Skeletal muscle cell (primary cell): ENCODE measurements around the gene C1QL2.

Experiments used
- DNase-seq: peaks from one replicate; pipeline ENCODE4 v3.0.0-alpha.2; 2010; ENCODE audit warnings: low read depth
- H3K4me3 ChIP-seq: 2 replicates; pipeline ENCODE4 v1.5.1; 2011; ENCODE audit warnings: low read depth, mild to moderate bottlenecking, control low read depth, low read length, moderate library complexity

C1QL2 gene

DNA sequence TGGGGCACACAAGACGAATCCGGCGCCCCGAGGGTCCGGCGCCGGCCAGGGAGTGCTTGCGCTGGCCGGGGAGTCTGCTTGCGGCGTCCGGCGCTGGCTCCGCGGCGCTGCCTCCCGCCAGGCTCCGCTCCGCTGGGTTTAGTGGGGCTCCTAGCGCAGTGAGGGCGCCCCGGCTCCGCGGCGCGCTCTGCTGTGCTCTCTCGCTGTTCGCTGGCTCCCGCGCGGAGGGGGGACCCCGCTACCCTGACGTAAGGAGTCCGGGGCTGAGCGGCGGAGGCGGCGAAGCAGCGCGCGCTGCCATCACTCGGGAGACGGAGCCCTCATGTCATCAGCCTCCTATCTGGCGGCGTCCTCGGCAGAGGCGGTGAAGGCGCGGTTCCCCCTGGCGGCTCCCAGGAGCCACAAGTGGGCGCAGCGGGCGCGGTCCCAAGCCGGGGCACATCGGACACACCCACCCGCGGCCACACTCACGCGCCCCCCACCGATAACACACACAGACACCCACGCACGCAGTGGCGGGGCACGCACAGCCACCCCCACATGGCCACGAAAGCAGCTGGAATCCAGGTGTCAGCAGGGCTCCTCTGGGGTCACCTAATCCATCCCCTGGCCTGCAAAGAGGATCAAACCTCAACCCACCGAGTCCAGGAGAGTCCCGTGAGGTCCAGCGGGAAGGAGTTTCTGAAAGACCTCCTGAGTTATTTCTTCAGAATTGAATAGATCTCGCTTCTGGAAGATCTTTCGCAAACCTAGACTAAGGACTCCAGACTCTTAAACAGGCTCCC lies at the start of gene C1QL2:
Gene C1QL2 (minus strand): TSS at position 189 of the 785 bp plus-strand sequence. CDS start 482 bp downstream, outside the sequence.
- no peak for DNase-seq
- H3K4me3 ChIP-seq, result peak within 1 kb of the TSS; percentile 11

DNA sequence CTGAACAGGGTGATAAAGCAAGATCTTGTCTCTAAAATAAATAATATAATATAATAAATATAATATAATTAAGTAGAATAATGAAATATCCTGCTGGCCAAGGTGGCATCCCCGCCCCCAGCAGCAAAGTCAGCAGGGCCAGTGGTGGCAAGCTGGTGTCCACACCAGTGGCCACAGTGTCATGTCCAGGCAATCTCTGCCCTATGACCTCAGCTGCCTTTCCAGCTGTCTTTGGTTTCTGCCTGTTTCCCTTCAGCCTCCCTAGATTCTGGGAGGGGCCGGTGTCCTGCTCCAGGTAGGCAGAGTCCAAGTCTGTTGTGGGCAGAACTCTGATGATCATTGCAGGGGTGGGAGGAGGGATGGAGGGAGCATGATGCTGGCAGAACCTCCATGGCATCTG lies 48.9 kb upstream of the C1QL2 start:
- H3K4me3 ChIP-seq, result no peak overlapping the region
- no peak for DNase-seq

DNA sequence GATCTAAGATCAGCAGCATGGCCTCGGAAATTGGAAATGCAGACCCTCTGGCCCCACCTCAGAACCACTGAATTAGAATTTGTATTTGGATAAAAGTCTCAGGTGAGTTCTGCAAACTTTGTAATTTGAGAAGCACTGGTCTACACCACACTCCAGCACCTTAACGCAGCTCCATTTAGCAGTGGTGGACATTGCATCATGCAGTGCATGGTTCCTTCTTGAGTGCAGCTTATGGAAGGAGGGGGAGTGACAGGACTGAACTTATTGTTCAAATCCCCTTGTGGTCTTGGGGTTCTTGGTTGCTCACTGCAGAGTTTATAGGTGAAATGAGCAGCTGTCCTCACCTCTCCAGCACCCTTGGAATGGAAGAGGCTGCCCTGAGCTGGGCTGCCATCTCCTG lies 47.6 kb upstream of the C1QL2 start:
- H3K4me3 ChIP-seq, result no peak overlapping the region

DNA sequence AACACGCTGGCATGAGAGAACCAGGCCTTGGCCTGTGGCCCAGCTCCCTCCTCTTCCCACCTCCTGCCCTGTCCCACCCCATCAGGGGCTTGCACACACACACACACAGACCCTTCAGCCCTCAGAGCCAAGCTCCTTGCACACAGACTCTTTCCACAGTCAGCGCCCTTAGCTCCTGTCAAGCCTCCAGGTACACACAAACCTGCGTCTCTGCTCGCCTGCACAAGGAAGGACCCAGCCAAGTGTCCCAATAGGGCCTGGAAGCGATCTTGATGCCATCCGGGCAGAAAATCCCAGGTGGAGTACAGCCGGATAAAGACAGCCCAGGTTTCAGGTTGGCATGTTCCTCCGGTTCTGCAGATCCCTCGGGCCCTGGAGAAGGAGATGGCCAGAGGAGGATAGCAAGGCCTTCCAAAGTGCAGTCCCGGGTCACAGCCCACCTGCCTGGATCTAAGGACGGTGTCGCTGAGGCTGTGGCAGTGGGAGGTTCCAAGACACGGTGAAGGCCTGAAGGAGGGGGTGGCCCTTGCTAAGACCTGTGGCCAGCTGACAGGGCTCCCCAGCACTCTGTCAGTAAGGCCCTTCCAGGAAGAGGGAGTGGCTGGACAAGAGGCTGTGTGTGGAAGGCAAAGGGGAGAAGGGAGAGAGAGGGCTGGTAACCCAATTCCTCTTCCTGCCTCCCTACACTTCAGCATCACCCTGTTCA lies 46.6 kb upstream of the C1QL2 start:
- no peak for DNase-seq
- H3K4me3 ChIP-seq, result no peak overlapping the region

More for the DNA sequence above, 47.6 kb upstream of the C1QL2 start:
- no peak for DNase-seq

DNA sequence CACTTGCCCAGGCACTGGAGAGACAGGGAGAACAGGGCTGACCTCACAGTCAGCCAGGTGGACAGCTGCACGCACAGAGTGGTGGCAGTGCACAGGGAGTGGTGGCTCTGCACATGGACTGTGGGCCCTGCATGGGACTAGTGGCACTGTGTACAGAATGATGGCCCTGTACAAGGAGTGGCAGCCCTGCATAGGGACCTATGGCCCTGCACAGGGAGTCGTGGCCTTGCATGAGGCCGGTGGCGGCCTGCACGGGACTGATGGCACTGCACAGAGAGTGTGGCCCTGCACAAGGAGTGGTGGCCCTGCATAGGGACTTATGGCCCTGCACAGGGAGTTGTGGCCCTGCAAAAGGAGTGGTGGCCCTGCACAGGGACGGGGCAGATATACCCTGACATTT lies 46.0 kb upstream of the C1QL2 start:
- no peak for DNase-seq
- H3K4me3 ChIP-seq, result no peak overlapping the region

DNA sequence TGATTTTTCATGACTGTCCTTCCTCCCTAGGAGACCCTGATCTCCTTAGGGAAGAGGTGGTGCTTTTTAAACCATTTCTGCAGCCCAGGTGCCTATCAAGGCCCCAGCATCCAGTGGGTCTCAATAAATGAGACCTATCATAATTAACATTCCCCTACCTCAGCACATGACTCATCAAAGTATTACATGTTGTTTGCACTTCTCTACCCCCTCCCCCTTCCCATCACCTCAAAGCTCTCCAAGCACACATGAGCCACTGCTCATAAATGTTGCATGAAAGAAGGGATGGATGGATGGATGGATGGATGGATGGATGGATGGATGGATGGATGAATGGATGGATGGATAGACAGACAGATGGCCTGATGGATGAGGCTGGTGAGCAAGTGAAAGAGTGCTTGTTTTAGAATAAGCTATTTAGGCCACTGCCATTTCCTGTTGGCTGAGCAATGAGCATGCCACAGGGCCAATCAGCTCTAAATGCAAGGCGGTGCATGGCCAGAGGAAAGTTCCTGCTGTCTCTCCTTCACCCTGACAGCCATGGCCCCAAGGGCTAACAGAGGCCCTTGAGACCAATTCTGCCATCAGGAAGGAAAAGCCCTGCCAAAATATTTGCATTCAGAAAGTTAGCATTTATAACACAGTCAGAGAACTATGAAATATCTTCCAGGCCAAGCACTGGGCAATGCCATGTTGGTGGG lies 44.2 kb upstream of the C1QL2 start:
- H3K4me3 ChIP-seq, result no peak overlapping the region
- DNase-seq, result no peak

DNA sequence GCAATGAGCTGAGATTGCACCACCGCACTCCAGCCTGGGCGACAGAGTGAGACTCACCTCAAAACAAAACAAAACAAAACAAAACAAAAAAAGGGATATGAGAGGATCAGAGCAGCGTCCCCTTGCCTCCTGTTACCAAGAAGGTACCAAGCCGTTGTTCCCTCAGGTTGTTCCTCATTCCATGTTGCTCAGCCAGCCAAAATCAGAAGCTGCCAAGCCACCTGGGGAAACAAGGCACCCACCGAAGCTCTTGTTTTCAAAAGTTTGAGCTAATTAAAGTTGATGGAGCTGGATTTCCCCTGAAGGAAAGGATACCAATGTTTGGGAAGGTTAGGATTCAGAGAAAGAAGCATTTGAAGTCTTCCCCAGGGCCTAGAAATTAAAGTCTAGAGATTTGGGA lies 43.3 kb upstream of the C1QL2 start:
- no peak overlapping the region for H3K4me3 ChIP-seq
- DNase-seq, result no peak

DNA sequence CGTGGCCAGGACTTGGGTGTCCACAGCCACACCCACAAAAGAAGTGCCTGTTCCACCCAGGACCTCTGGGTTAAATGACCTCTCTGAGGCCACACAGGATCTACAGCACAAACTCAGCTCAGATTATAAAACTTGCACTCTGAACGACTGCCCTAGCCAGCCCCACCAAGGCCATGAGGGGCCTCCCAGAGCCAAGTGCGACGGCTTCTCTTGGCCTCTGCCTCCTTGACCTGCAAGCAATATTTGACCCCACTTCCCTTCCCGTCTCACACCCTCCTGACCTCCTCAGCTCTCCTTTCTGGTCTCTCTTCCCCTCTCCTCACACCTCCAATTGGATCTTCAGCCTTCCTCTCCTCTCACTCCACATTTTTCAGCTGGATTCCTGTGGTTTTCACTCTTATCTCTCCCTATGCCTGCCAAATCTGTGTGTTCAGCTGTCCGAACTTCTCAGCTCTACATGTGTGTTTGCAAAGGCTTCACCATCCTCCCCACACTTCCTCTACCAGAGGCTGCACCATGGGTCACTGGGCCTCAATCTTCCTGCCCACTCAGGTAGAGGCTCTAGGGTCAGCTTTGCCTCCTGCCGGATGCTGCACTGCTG lies 39.8 kb upstream of the C1QL2 start:
- DNase-seq, result no peak
- H3K4me3 ChIP-seq, result no peak overlapping the region

DNA sequence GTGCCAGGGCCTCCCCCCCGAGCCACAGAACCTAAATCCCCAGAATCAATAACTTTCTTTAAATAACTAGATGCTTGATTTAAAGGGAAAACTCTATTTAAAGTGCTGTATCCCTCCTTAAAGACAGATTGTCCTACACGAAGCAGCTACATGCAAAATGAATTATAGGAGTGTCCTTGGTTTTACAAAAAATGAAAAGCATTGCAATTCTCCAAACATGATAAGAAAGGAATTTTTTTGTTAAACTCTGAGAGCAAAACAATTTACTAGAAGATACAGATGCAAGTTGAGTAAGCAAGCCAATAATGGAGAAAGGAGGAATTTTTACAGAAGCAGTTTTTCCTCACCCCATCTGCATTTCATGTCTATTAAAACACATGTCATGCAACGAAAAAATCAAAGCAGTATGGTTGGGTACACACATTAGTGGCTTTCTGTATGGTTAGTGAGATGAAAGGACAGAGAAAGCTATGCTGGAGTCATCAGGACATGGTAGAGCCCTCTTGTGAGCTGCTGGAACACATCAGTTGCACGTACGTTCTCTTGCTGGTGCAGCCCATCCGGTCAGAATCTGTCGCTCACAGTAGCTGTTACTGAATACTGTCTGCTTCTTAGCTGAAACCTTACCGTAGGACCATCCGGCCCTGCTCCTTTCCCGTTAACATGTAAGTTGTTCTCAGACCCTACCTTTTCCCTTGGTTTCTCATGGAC lies 39.1 kb upstream of the C1QL2 start:
- H3K4me3 ChIP-seq, result no peak overlapping the region
- no peak for DNase-seq

DNA sequence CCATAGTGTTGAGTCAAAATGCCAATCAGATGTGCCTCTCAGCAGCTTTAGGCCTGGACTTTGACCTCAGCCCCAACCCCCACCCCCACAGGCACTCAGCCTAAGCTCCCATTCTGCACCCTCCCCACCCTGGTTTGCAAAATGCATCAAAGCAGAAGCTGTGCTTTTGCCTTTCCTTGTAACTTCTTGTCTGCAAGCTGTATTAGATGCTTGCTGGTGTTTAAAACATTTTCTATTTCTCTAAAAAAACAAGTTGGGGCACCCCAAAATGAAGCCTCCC lies 38.5 kb upstream of the C1QL2 start:
- DNase-seq, result no peak
- no peak overlapping the region for H3K4me3 ChIP-seq

DNA sequence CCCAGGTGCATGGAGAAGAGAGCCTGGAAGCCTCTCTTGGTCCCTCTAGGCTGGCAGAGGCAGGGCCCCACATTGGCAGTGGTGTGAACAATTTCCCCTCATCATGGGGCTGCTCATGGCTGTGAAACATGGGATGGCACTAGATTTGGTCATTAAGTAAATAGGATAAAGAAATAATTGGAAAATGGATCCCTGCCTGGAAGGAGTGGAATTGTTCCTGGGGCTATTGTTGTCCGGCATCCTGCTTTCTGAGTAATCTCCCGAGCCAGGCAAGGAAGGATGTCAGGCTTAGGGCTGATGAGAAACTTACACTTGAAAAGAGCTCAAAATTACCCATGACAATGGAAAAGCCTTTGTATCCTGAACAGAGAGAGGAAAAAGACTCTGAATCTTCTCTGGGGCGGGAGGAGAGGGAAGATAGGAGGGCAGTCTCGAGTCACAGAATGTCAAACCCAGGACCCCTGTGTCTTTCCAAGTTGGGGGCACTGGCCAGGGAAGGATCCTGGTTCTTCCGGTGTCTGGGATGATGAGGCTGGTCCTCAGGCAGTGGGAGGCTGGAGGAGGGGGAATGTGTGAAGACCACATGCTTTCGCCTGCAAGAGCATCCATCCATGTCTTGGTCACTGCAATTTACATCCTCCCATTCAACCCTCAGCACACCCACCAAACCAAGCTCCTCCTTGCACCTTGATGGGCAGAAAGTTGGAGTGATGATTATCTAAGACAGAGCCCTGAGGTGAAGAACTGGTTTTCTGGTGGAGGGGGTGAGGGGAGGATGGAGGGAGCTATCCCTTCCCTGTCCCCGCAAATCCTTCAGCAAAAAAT lies 38.0 kb upstream of the C1QL2 start:
- H3K4me3 ChIP-seq, result no peak overlapping the region
- no peak for DNase-seq

DNA sequence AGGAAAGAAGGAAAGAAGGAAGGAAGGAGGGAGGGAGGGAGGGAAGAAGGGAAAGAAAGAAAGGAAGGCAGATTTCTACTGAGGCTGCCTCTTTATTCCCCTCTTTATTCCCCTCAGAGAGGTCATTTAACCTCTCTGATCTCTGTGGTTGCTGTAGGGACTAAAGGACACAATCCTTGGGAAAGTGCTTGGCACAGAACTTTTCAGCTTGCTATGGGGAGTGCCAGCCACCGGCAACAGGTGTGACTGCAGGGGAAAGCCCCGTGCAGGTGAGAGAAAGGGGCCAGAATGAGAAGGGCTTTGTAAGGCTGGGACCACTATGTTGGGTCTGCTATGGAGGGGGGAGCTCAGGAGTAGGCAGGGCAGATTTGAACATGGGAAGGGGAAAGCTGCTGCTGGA lies 37.3 kb upstream of the C1QL2 start:
- H3K4me3 ChIP-seq, result no peak overlapping the region

DNA sequence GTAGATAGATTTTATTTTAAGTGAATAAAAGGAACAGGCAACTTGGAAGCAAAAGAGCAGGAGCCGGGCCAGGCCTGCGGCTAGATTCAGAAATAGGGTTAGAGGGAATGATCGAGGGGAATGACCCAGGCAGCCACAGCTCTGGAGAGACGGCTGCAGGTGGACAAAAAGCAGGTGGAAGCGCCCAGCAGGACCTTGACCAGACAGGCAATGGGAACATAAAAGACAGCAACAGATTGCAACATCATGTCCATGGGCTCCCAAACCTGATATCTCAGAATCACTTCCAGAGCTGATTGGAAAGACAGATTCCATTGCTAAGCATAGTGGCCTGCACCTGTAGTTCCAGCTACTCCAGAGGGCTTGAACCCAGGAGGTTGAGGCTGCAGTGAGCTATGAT lies 36.5 kb upstream of the C1QL2 start:
- no peak for DNase-seq
- no peak overlapping the region for H3K4me3 ChIP-seq

More for the DNA sequence above, 37.3 kb upstream of the C1QL2 start:
- DNase-seq, result no peak

DNA sequence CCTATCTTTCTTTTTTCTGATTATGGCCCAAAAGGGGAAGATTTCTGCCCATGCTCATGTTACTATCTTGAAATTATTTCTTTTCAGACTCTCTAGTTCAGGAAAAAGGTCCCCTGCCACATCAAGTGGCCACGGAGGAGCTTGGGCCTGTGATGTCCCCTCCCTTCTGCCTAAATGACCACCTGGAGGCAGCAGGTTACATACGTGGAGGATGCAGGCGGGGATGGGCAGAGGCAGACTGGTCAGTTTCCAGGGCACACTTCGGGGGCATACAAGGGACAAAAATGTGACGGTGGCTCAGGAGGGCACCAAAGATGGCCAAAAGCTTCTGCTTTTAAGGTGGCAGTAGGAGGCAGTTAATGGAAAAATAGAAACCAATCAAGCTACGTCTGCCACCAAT lies 34.3 kb upstream of the C1QL2 start:
- H3K4me3 ChIP-seq, result no peak overlapping the region
- no peak for DNase-seq

DNA sequence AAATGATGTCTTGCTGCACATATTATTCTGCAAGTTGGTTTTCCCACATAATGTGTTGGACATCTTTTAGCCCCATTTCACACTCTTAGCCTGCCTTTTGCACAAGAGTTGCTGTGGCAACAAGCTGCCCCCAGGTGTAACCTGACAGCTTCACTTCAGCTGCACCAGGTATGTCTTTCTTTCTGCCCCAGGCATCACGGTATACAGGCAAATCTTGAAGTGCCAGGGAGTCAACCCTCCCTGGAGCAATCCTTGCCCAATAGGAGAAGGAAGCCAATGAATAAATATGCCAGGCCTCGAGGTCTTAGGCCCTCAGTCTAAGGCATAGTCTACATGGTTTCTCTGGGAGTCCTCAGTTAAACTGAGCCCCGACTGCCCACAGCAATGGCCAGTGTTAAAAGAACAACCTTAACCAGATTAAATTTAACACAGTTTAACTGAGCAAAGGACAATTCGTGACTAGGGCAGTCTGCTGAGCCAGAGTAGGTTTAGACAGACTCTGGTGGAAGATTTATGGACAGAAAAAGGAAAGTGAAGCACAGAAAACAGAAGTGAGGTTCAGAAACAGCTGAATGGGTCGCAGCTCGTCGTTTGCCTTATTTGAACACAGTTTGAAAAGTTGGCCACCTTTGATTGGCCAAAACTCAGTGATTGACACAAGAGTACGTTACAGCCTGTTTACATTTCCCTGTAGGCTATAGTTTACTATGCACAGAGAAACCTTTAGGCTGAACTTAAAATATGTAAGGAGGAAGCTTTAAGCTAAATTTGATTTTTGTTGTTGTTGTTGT lies 32.0 kb upstream of the C1QL2 start:
- no peak for DNase-seq
- no peak overlapping the region for H3K4me3 ChIP-seq

DNA sequence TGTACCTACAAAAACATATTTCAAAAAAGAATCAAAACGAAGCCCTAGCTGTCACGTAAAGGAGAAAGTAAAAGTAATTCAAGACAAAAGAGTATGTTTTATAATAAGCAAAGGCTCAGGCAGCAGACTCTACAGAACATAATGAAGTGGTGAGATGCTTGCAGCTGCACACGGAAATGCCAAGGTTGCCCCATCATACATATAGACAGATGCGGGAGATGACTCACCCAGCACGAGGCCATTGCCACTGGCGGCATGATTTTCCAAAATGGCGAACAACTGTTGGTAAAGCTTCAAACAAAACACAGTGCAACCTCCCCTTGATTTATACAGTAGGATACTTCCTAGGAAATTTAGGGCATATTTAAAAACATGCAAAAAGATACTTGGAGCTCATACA lies 26.0 kb upstream of the C1QL2 start:
- DNase-seq, result no peak
- no peak overlapping the region for H3K4me3 ChIP-seq

DNA sequence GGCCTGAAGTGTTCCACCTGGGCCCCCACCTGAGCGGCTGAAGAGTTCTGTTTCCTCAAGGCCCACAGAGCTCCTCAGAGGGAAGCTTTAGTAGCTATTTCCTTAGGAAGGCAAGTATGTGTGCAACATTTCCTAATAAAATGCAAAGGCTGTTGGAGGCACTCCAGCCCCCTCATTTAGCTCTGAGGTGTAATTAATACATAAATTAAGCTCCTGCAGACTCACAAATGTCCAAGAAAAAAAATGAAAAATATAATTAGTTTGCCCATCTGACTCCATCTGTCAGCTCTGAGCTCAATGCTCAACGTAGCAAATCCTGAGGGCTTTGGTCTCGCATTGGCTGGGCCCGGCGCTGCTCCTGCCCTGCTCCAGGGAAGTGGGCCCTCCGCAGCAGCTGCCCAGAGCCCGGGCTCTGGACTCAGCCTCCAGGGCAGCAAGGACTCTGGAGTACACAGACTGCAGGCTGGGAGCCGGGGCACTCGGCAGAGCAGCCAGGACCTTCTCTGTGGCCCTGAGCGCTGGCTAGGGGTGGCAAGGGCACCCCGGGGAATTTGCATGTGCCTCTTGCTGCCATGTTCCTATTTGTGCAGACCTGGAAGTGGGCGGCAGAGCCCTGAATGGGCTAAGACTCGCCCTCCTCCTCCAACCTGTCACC lies 23.4 kb upstream of the C1QL2 start:
- no peak overlapping the region for H3K4me3 ChIP-seq
- DNase-seq, result no peak

DNA sequence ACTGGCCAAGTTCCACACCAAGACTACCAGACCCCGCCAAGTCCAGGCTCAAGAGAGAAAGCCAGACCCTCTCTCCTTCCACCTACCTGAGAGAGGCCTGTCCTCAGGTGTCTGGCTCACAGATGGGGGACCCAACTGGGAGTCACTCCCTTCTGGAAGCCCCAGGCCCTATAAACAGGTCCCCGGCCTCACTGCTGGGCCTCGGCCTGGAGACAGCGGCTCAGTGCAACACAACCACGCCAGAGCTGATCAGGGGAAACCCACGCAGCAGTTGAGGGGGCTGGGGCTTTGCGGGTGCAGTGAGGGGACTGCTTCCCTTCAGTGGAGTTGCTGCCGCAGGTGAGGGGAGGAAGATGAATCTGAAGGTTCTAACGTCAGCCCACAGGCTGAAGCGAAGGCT lies 22.8 kb upstream of the C1QL2 start:
- H3K4me3 ChIP-seq, result no peak overlapping the region
- no peak for DNase-seq
